Heart right ventricle (tissue), 16 donors: ENCODE results near the gene CLMN. TPM values are rescaled to one million over a fixed set of nuclear protein-coding genes. Genes with fewer than 3 reads are reported as not detected.

Experiments
- ATAC-seq, 8 donors: fragments of 200-7000 bp; cut with Tn5 transposase; one replicate each; pipeline ENCODE4 v1.9.1; 2020; ENCODE audit warnings: mild to moderate bottlenecking in 8 of 8, moderate library complexity in 8 of 8, moderate number of reproducible peaks in 1 of 8
- DNase-seq, 2 donors: peaks; one replicate each; pipeline ENCODE4 v3.0.0-alpha.2; 2020
- H3K27ac ChIP-seq, 10 donors: fragments of 200-600 bp; sonication (generic) in 2 of 10; one replicate each; pipeline versions ENCODE4 v1.5.0 to v1.8.0; 2020 to 2022; ENCODE audit warnings: mild to moderate bottlenecking in 3 of 10
- H3K27me3 ChIP-seq, 7 donors: fragments of 200-600 bp; one replicate each; pipeline ENCODE4 v1.8.0; 2021 to 2022; ENCODE audit warnings: mild to moderate bottlenecking in 2 of 7
- H3K36me3 ChIP-seq, 9 donors: fragments of 200-600 bp; sonication (generic) in 1 of 9; one replicate each; pipeline versions ENCODE4 v1.5.0 to v1.8.0; 2020 to 2022; ENCODE audit warnings: mild to moderate bottlenecking in 2 of 9
- H3K4me1 ChIP-seq, 9 donors: fragments of 200-600 bp; sonication (generic) in 1 of 9; one replicate each; pipeline versions ENCODE4 v1.5.0 to v1.8.0; 2020 to 2022; ENCODE audit warnings: mild to moderate bottlenecking in 4 of 9
- H3K4me3 ChIP-seq, 10 donors: fragments of 200-600 bp; sonication (generic) in 2 of 10; one replicate each; pipeline versions ENCODE4 v1.5.0 to v1.8.0; 2020 to 2022; ENCODE audit warnings: mild to moderate bottlenecking in 7 of 10, moderate library complexity in 2 of 10
- H3K9me3 ChIP-seq, 11 donors: fragments of 200-600 bp in 10 of 11; sonication (generic) in 2 of 11; one replicate each; pipeline versions ENCODE4 v1.5.0 to v1.8.0; 2013 to 2022; ENCODE audit warnings: mild to moderate bottlenecking in 2 of 11, control low read depth in 1 of 11, moderate library complexity in 1 of 11
- CTCF ChIP-seq, 9 donors: fragments of 200-600 bp; sonication (generic) in 2 of 9; IDR thresholded peaks; one replicate each; pipeline versions ENCODE4 v1.5.0 to v1.8.0; 2021 to 2022; ENCODE audit warnings: antibody characterized with exemption in 9 of 9, mild to moderate bottlenecking in 5 of 9, moderate library complexity in 1 of 9
- WGBS, 2 donors: extraction: QIAGEN DNeasy Blood & Tissue Kit; methylation state at CpG; one replicate each; pipeline ENCODE4 v1.1.7; 2013; ENCODE audit warnings: inconsistent platforms in 1 of 2; 5-methylcytosine and 5-hydroxymethylcytosine counted together
- intact Hi-C, 10 donors: fragments of 100-400 bp; cut with DNase I; formaldehyde crosslinking; loops; one replicate each; pipeline versions ENCODE4 v1.11.1 to v1.14.2; 2022
- polyA plus RNA-seq, 2 donors: library from polyadenylated mRNA; stranded (reverse); fragments of 200-250 nt; gene quantifications; one replicate each; pipeline ENCODE4 v1.2.3, GENCODE V29; 2013
- total RNA-seq, 10 donors: library from RNA; stranded (reverse); fragmentation: NEBNext Ultra II Directional in 3 of 10; extraction: Animal tissue kit (Norgen Biotek cat#: 25700) in 3 of 10; gene quantifications; one replicate each; pipeline versions ENCODE4 v1.2.1 to v1.2.4, GENCODE V29; 2021 to 2023
- donor health status: Arrhythmogenic right ventricular cardiomyopathy.
- donor health status: ischemic (EF 13 %, LVEDD 7.1; RV severe dilation, severe dysfunction).
- donor health status: healthy with polysubstance abuse.
- donor health status: DM: no; HTN: yes; CAD: no.
- donor health status: DM: no; HTN: no; CAD: no.
- donor health status: ischemic (EF 25% LVEDD 6.9; RV normal size, moderate dysfunction).
- donor health status: ischemic (EF 25% LVEDD 5.7; RV mildly dilated, moderate dysfunction).
- donor health status: healthy.
- donor health status: DM: yes; HTN: yes; CAD: no.
- donor health status: Ischemic cardiomyopathy.
- donor health status: ischemic (EF 35%, LVEDD 5.7; RV mildly dilated, moderate dysfunction).
- donor health status: nonischemic (EF 11% LVEDD 7.7; RV severe dilation, severe dysfunction).
- donor health status: DM: yes; HTN: yes; CAD: no.
- donor health status: PGD.
- donor health status: ischemic (EF 29% LVEDD 5.4; RV normal size, mild dysfunction).
- donor health status: nonischemic (EF 23%, LVEDD 6.1; RV moderate dilation, normal function).

Gene CLMN
- total and polyA plus RNA-seq, 12 donors: 2.6 to 14.5 (median 5.9) TPM

GRCh38 chr14:95190857-95191256 lies 128.9 kb downstream of the CLMN start:
- ATAC-seq (no peak), DNase-seq (no peak)
- no peak overlapping the region for H3K4me3 ChIP-seq
- H3K27ac ChIP-seq: peak overlapping the region; percentile 5 to 78 (median 64)
- intact Hi-C loops: loop anchor here in 2 of 10 donors (5.0 to 10.0 kb wide), 3 partner anchors 34 to 86 kb away; partner anchors contain the start of gene DICER1 (in 1 of the 2)
- H3K36me3 ChIP-seq: peaks cover 0 to 12% (median 0%) of the 10 kb centered on the region in 9 donors
- peaks cover 0 to 12% (median 0%) of the 10 kb centered on the region in 11 donors for H3K9me3 ChIP-seq
- TF ChIP-seq CTCF (IDR thresholded peaks at IDR 0.05): no peak
- H3K4me1 ChIP-seq: peaks cover 1 to 56% (median 28%) of the 10 kb centered on the region in 9 donors
- 78 to 89% methylated on average over 7 of the region's 7 CpGs for WGBS, 2 donors
- H3K27me3 ChIP-seq: peaks cover 0 to 24% (median 3%) of the 10 kb centered on the region in 7 donors

GRCh38 chr14:95190346-95190840 lies 129.3 kb downstream of the CLMN start:
- peak overlapping the region; percentile 5 to 78 (median 58) for H3K27ac ChIP-seq
- H3K4me3 ChIP-seq: no peak overlapping the region
- peaks cover 0 to 20% (median 3%) of the 10 kb centered on the region in 7 donors for H3K27me3 ChIP-seq
- no peak for DNase-seq
- no peak for ATAC-seq
- intact Hi-C loops: loop anchor here in 2 of 10 donors (5.0 to 10.0 kb wide), 3 partner anchors 33 to 86 kb away; partner anchors contain the start of gene DICER1 (in 1 of the 2)
- H3K36me3 ChIP-seq: peaks cover 0 to 12% (median 0%) of the 10 kb centered on the region in 9 donors
- H3K4me1 ChIP-seq: peaks cover 3 to 61% (median 33%) of the 10 kb centered on the region in 9 donors
- WGBS, 2 donors: 73 to 81% methylated on average over 4 of the region's 4 CpGs
- TF ChIP-seq CTCF (IDR thresholded peaks at IDR 0.05): no peak
- H3K9me3 ChIP-seq: peaks cover 0 to 12% (median 0%) of the 10 kb centered on the region in 11 donors

- DNase-seq (no peak), ATAC-seq (no peak)
- Histone ChIP-seq H3K27ac (peak overlapping the region in 6 of 10 donors; percentile 5 to 78 (median 44)), H3K4me3 (no peak overlapping the region), H3K36me3 (peaks cover 0 to 12% (median 0%) of the 10 kb centered on the region in 9 donors), H3K9me3 (peaks cover 0 to 12% (median 0%) of the 10 kb centered on the region in 11 donors), H3K4me1 (peaks cover 10 to 69% (median 41%) of the 10 kb centered on the region in 9 donors), H3K27me3 (peaks cover 0 to 20% (median 3%) of the 10 kb centered on the region in 7 donors)
- intact Hi-C loops: loop anchor here in 3 of 10 donors (5.0 to 10.0 kb wide), 6 partner anchors 32 to 245 kb away; partner anchors contain the start of genes CLMN (in 1 of the 3) and DICER1 (in 1 of the 3)
- no peak for TF ChIP-seq CTCF (IDR thresholded peaks at IDR 0.05)
- 36 to 44% methylated on average over 5 of the region's 5 CpGs for WGBS, 2 donors
These were observed 130.2 kb downstream of the CLMN start for GRCh38 chr14:95189367-95190132.

- peaks cover 0 to 12% (median 0%) of the 10 kb centered on the region in 11 donors for H3K9me3 ChIP-seq
- intact Hi-C loops: loop anchor here in 2 of 10 donors (10.0 kb wide), 3 partner anchors 126 to 246 kb away; partner anchors contain the start of gene CLMN (in 1 of the 2)
- peaks cover 0 to 6% (median 0%) of the 10 kb centered on the region in 9 donors for H3K36me3 ChIP-seq
- WGBS, 2 donors: 96 to 98% methylated on average over 3 of the region's 3 CpGs
- peaks cover 15 to 81% (median 53%) of the 10 kb centered on the region in 9 donors for H3K4me1 ChIP-seq
- ATAC-seq: no peak
- no peak for DNase-seq
- H3K27ac ChIP-seq: peak overlapping the region in 1 of 10 donors; percentile 7
- TF ChIP-seq CTCF (IDR thresholded peaks at IDR 0.05): no peak
- H3K27me3 ChIP-seq: peaks cover 0 to 14% (median 3%) of the 10 kb centered on the region in 7 donors
- no peak overlapping the region for H3K4me3 ChIP-seq
These were observed 131.3 kb downstream of the CLMN start for GRCh38 chr14:95188380-95188779.
